ENCODE measurements around the gene SLC6A16.

GRCh38 chr19:49244256-49244655, 80.7 kb downstream of the SLC6A16 start:
- TF ChIP-seq, protein P1, sequence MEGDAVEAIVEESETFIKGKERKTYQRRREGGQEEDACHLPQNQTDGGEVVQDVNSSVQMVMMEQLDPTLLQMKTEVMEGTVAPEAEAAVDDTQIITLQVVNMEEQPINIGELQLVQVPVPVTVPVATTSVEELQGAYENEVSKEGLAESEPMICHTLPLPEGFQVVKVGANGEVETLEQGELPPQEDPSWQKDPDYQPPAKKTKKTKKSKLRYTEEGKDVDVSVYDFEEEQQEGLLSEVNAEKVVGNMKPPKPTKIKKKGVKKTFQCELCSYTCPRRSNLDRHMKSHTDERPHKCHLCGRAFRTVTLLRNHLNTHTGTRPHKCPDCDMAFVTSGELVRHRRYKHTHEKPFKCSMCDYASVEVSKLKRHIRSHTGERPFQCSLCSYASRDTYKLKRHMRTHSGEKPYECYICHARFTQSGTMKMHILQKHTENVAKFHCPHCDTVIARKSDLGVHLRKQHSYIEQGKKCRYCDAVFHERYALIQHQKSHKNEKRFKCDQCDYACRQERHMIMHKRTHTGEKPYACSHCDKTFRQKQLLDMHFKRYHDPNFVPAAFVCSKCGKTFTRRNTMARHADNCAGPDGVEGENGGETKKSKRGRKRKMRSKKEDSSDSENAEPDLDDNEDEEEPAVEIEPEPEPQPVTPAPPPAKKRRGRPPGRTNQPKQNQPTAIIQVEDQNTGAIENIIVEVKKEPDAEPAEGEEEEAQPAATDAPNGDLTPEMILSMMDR (IDR thresholded peaks at IDR 0.05) = no peak
- TF ChIP-seq POLR2A (IDR thresholded peaks at IDR 0.05) = no peak
